M059J (cell line): Measurements from ENCODE around the gene IFIH1. TPM values are rescaled to one million over a fixed set of nuclear protein-coding genes. Genes with fewer than 3 reads are reported as not detected.

Experiments used
- DNase-seq: peaks from one replicate; pipeline ENCODE4 v3.0.0-alpha.2; 2012; ENCODE audit warnings: low read depth
- total RNA-seq: library from RNA; depleted of rRNA; stranded (reverse); fragments of >200 nt; shearing (Covaris generic); gene quantifications from 2 replicates; pipeline ENCODE4 v1.2.3, GENCODE V29; 2014

Gene IFIH1
- total RNA-seq, 1 experiment from 2014 or later, result 90.2 TPM

GRCh38 chr2:162308747-162309503 lies 9.6 kb downstream of the IFIH1 start:
- no peak for DNase-seq

GRCh38 chr2:162305901-162306300 lies 12.6 kb downstream of the IFIH1 start:
- DNase-seq, result no peak

- no peak for DNase-seq
These were observed 16.6 kb downstream of the IFIH1 start for GRCh38 chr2:162301877-162302276.

GRCh38 chr2:162301151-162301804 lies 17.2 kb downstream of the IFIH1 start:
- DNase-seq, result peak; percentile 50

- no peak for DNase-seq
These were observed 18.2 kb downstream of the IFIH1 start for GRCh38 chr2:162300266-162300665.

GRCh38 chr2:162298669-162299335 lies 19.7 kb downstream of the IFIH1 start:
- DNase-seq, result no peak

- DNase-seq, result peak; percentile 77
These were observed 20.4 kb downstream of the IFIH1 start for GRCh38 chr2:162297925-162298552.

GRCh38 chr2:162295009-162295408 lies 23.5 kb downstream of the IFIH1 start:
- no peak for DNase-seq

- peak; percentile 27 for DNase-seq
These were observed 25.2 kb downstream of the IFIH1 start for GRCh38 chr2:162293122-162293786.

- no peak for DNase-seq
These were observed 26.7 kb downstream of the IFIH1 start for GRCh38 chr2:162291748-162292147.

- no peak for DNase-seq
These were observed 35.6 kb downstream of the IFIH1 start for GRCh38 chr2:162282765-162283425.

- DNase-seq, result no peak
These were observed 37.8 kb downstream of the IFIH1 start for GRCh38 chr2:162280654-162281053.

GRCh38 chr2:162277381-162277780 lies 41.1 kb downstream of the IFIH1 start:
- DNase-seq, result no peak

- no peak for DNase-seq
These were observed 50.5 kb downstream of the IFIH1 start for GRCh38 chr2:162267996-162268395.

GRCh38 chr2:162267496-162267895 lies 51.0 kb downstream of the IFIH1 start:
- DNase-seq, result no peak

GRCh38 chr2:162266460-162266760 lies 52.1 kb downstream of the IFIH1 start:
- no peak for DNase-seq

GRCh38 chr2:162265666-162266459 lies 52.6 kb downstream of the IFIH1 start:
- no peak for DNase-seq

- peak; percentile 76 for DNase-seq
These were observed 57.2 kb downstream of the IFIH1 start for GRCh38 chr2:162261032-162261945.

GRCh38 chr2:162258686-162259085 lies 59.8 kb downstream of the IFIH1 start:
- peak; percentile 32 for DNase-seq
